GM12878 (cell line): Measurements from ENCODE around the gene PAXX.

Source experiments
- FOXK2 ChIP-seq: fragments of 450-650 bp; IDR thresholded peaks from 2 replicates; pipeline ENCODE4 v1.6.1; 2017; ENCODE audit warnings: mild to moderate bottlenecking, moderate library complexity
- KLF5 ChIP-seq: fragments of 450-650 bp; IDR thresholded peaks from 2 replicates; pipeline ENCODE4 v1.6.1; 2014; ENCODE audit warnings: mild to moderate bottlenecking; ENCODE audit not compliant: partially characterized antibody
- MTA3 ChIP-seq: IDR thresholded peaks from 2 replicates; pipeline ENCODE4 v1.6.1; 2012; ENCODE audit warnings: low read length, inconsistent platforms, borderline replicate concordance
- NFYB ChIP-seq: IDR thresholded peaks from 2 replicates; pipeline ENCODE4 v1.6.1; 2011; ENCODE audit warnings: low read depth, mild to moderate bottlenecking, low read length, improper control_type of control experiment, moderate library complexity; ENCODE audit not compliant: insufficient read depth
- POLR2AphosphoS5 ChIP-seq: IDR thresholded peaks from 2 replicates; pipeline ENCODE4 v1.6.1; 2011; ENCODE audit warnings: mild to moderate bottlenecking, low read length, inconsistent platforms
- SMC3 ChIP-seq: IDR thresholded peaks from 2 replicates; pipeline ENCODE4 v1.6.1; 2011; ENCODE audit warnings: low read length, improper control_type of control experiment, borderline replicate concordance
- ZBED1 ChIP-seq: IDR thresholded peaks from 2 replicates; pipeline ENCODE4 v1.6.1; 2016; ENCODE audit warnings: borderline replicate concordance
- ZNF274 ChIP-seq: IDR thresholded peaks from one replicate; pipeline ENCODE4 v1.8.0; 2011; ENCODE audit not compliant: insufficient read length, insufficient read depth
- TF ChIP-seq, protein P1 (sequence below), 3 experiments: IDR thresholded peaks in 2 of 3; conservative IDR thresholded peaks in 1 of 3; 2 replicates each; pipeline ENCODE4 v1.5.1; 2011; ENCODE audit warnings: low read depth in 3 of 3, low read length in 3 of 3, mild to moderate bottlenecking in 3 of 3, control low read depth in 2 of 3, moderate library complexity in 2 of 3, inconsistent platforms in 1 of 3, mixed read lengths in 1 of 3; ENCODE audit not compliant: control insufficient read depth in 2 of 3, insufficient read depth in 1 of 3; ENCODE audit errors: extremely low read depth in 1 of 3

GRCh38 chr9:137014776-137015539 lies 22.7 kb downstream of the PAXX start:
- TF ChIP-seq MTA3: no peak
- TF ChIP-seq, protein P1, sequence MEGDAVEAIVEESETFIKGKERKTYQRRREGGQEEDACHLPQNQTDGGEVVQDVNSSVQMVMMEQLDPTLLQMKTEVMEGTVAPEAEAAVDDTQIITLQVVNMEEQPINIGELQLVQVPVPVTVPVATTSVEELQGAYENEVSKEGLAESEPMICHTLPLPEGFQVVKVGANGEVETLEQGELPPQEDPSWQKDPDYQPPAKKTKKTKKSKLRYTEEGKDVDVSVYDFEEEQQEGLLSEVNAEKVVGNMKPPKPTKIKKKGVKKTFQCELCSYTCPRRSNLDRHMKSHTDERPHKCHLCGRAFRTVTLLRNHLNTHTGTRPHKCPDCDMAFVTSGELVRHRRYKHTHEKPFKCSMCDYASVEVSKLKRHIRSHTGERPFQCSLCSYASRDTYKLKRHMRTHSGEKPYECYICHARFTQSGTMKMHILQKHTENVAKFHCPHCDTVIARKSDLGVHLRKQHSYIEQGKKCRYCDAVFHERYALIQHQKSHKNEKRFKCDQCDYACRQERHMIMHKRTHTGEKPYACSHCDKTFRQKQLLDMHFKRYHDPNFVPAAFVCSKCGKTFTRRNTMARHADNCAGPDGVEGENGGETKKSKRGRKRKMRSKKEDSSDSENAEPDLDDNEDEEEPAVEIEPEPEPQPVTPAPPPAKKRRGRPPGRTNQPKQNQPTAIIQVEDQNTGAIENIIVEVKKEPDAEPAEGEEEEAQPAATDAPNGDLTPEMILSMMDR (IDR thresholded peaks at IDR 0.05 in 2 of 3, conservative IDR thresholded peaks at IDR 0.05 in 1 of 3; ENCODE audit: control insufficient read depth in 2 of 3, extremely low read depth in 1 of 3, insufficient read depth in 1 of 3, low read depth in 3 of 3, low read length in 3 of 3): no peak
- no peak for TF ChIP-seq POLR2AphosphoS5
- TF ChIP-seq FOXK2: no peak
- TF ChIP-seq ZBED1: no peak
- no peak for TF ChIP-seq SMC3
- no peak for TF ChIP-seq ZNF274
- no peak for TF ChIP-seq KLF5
- no peak for TF ChIP-seq NFYB
